ENCODE results near the gene STRN.

DNA sequence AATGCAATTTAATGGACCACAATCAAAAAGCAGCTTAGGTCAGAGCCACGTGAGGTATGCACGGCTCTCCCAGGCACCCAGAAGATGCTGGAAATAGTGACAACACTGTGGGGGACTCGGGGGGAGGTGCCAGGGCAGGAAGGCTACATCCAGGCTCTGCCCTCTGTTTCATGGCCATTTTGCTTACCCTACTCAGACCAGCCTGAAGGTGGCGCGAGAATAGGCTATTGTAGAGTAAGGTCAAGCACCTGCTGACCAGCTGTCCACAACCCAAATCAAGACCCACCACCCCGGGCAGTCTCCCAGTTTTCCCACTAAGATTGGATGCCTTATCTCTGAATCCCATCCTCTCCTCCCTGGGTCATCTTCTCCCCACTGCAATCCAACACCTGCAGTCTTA lies 154.1 kb downstream of the STRN start:
- TF ChIP-seq CTCF (IDR thresholded peaks at IDR 0.05) (no peak), POLR2A (IDR thresholded peaks at IDR 0.05) (no peak)

Data from thyroid gland (tissue), 4 donors.